Suprapubic skin (tissue), 4 donors: ENCODE results near the gene ZNF668.

ENCODE experiments used
- EP300 ChIP-seq: sonication (generic); formaldehyde crosslinking; IDR thresholded peaks from one replicate; pipeline ENCODE4 v1.6.1; 2017; ENCODE audit warnings: antibody characterized with exemption
- POLR2A ChIP-seq, 2 donors: fragments of 450-650 bp; IDR thresholded peaks; one replicate each; pipeline ENCODE4 v1.6.1; 2017; ENCODE audit warnings: antibody characterized with exemption in 2 of 2, mild to moderate bottlenecking in 2 of 2, moderate library complexity in 2 of 2
- POLR2AphosphoS5 ChIP-seq, 3 donors: sonication (generic); formaldehyde crosslinking; IDR thresholded peaks; one replicate each; pipeline ENCODE4 v1.6.1; 2017; ENCODE audit warnings: antibody characterized with exemption in 3 of 3
- TF ChIP-seq, protein P1 (sequence below), 2 donors: fragments of 200-600 bp in 1 of 2; fragments of 450-650 bp in 1 of 2; sonication (generic) in 1 of 2; IDR thresholded peaks; one replicate each; pipeline ENCODE4 v1.5.1; 2016 to 2019; ENCODE audit warnings: antibody characterized with exemption in 2 of 2, mild to moderate bottlenecking in 1 of 2, moderate library complexity in 1 of 2

DNA sequence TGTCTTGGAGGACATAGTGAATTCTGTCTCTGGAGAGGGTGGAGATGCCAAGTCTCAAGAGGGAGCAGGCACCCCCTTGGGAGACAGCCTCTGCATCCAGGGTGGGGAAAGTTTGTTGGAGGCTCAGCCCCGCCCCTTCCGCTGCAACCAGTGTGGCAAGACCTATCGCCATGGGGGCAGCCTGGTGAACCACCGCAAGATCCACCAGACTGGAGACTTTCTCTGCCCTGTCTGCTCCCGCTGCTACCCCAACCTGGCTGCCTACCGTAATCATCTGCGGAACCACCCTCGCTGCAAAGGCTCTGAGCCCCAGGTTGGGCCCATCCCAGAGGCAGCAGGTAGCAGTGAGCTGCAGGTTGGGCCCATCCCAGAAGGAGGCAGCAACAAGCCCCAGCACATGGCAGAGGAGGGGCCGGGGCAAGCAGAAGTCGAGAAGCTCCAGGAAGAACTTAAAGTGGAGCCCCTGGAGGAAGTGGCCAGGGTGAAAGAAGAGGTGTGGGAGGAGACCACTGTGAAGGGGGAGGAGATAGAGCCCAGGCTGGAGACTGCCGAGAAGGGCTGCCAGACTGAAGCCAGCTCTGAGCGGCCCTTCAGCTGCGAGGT, 5.4 kb upstream of the ZNF668 start:
- TF ChIP-seq, protein P1, sequence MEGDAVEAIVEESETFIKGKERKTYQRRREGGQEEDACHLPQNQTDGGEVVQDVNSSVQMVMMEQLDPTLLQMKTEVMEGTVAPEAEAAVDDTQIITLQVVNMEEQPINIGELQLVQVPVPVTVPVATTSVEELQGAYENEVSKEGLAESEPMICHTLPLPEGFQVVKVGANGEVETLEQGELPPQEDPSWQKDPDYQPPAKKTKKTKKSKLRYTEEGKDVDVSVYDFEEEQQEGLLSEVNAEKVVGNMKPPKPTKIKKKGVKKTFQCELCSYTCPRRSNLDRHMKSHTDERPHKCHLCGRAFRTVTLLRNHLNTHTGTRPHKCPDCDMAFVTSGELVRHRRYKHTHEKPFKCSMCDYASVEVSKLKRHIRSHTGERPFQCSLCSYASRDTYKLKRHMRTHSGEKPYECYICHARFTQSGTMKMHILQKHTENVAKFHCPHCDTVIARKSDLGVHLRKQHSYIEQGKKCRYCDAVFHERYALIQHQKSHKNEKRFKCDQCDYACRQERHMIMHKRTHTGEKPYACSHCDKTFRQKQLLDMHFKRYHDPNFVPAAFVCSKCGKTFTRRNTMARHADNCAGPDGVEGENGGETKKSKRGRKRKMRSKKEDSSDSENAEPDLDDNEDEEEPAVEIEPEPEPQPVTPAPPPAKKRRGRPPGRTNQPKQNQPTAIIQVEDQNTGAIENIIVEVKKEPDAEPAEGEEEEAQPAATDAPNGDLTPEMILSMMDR (IDR thresholded peaks at IDR 0.05), result no peak
- TF ChIP-seq EP300 (no peak), POLR2AphosphoS5 (IDR thresholded peaks at IDR 0.05) (no peak), POLR2A (IDR thresholded peaks at IDR 0.05) (no peak)
